ENCODE measurements around the gene BPHL.

DNA sequence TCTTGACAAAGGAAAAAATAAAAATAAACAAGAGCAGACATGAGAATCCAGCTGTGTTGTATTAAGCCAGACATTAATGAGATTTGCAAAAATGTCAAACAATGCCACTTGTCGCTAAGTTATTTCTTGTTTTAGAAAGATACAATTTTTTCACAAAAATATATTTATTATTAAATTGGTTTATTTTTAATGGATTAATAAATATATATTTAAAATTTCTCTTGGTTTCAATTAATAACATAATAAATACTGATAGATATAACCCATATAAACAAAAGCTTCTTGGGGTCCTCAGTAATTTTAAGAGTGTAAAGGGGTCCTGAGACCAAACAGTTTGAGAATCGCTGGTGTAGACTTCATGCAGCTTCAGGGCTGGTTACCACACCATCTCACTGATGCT is 82.9 kb downstream of the BPHL start:
- TF ChIP-seq, protein P1, sequence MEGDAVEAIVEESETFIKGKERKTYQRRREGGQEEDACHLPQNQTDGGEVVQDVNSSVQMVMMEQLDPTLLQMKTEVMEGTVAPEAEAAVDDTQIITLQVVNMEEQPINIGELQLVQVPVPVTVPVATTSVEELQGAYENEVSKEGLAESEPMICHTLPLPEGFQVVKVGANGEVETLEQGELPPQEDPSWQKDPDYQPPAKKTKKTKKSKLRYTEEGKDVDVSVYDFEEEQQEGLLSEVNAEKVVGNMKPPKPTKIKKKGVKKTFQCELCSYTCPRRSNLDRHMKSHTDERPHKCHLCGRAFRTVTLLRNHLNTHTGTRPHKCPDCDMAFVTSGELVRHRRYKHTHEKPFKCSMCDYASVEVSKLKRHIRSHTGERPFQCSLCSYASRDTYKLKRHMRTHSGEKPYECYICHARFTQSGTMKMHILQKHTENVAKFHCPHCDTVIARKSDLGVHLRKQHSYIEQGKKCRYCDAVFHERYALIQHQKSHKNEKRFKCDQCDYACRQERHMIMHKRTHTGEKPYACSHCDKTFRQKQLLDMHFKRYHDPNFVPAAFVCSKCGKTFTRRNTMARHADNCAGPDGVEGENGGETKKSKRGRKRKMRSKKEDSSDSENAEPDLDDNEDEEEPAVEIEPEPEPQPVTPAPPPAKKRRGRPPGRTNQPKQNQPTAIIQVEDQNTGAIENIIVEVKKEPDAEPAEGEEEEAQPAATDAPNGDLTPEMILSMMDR (conservative IDR thresholded peaks at IDR 0.05; ENCODE audit: low read depth in 2 of 2) = no peak
- TF ChIP-seq POLR2AphosphoS5 (IDR thresholded peaks at IDR 0.05; ENCODE audit: low read depth) (no peak), EZH2 (IDR thresholded peaks at IDR 0.05; ENCODE audit: low read depth, unreplicated experiment) (no peak), EZH2phosphoT487 (IDR thresholded peaks at IDR 0.05; ENCODE audit: unreplicated experiment) (no peak), NANOG (IDR thresholded peaks at IDR 0.05; ENCODE audit: borderline replicate concordance) (no peak), CREB1 (CRISPR knock-in tag; IDR thresholded peaks at IDR 0.05; ENCODE audit: low read depth) (no peak), JUNB (IDR thresholded peaks at IDR 0.05; ENCODE audit: unreplicated experiment) (no peak), ZNF331 (CRISPR knock-in tag; IDR thresholded peaks at IDR 0.05; ENCODE audit: low read depth) (no peak), ZNF114 (CRISPR knock-in tag; IDR thresholded peaks at IDR 0.05) (no peak)
- TF ChIP-seq, protein P2, sequence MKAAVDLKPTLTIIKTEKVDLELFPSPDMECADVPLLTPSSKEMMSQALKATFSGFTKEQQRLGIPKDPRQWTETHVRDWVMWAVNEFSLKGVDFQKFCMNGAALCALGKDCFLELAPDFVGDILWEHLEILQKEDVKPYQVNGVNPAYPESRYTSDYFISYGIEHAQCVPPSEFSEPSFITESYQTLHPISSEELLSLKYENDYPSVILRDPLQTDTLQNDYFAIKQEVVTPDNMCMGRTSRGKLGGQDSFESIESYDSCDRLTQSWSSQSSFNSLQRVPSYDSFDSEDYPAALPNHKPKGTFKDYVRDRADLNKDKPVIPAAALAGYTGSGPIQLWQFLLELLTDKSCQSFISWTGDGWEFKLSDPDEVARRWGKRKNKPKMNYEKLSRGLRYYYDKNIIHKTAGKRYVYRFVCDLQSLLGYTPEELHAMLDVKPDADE (IDR thresholded peaks at IDR 0.05) = no peak
- TF ChIP-seq, protein P3, sequence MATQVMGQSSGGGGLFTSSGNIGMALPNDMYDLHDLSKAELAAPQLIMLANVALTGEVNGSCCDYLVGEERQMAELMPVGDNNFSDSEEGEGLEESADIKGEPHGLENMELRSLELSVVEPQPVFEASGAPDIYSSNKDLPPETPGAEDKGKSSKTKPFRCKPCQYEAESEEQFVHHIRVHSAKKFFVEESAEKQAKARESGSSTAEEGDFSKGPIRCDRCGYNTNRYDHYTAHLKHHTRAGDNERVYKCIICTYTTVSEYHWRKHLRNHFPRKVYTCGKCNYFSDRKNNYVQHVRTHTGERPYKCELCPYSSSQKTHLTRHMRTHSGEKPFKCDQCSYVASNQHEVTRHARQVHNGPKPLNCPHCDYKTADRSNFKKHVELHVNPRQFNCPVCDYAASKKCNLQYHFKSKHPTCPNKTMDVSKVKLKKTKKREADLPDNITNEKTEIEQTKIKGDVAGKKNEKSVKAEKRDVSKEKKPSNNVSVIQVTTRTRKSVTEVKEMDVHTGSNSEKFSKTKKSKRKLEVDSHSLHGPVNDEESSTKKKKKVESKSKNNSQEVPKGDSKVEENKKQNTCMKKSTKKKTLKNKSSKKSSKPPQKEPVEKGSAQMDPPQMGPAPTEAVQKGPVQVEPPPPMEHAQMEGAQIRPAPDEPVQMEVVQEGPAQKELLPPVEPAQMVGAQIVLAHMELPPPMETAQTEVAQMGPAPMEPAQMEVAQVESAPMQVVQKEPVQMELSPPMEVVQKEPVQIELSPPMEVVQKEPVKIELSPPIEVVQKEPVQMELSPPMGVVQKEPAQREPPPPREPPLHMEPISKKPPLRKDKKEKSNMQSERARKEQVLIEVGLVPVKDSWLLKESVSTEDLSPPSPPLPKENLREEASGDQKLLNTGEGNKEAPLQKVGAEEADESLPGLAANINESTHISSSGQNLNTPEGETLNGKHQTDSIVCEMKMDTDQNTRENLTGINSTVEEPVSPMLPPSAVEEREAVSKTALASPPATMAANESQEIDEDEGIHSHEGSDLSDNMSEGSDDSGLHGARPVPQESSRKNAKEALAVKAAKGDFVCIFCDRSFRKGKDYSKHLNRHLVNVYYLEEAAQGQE (IDR thresholded peaks at IDR 0.05; ENCODE audit: unreplicated experiment) = no peak
- TF ChIP-seq, protein P4, sequence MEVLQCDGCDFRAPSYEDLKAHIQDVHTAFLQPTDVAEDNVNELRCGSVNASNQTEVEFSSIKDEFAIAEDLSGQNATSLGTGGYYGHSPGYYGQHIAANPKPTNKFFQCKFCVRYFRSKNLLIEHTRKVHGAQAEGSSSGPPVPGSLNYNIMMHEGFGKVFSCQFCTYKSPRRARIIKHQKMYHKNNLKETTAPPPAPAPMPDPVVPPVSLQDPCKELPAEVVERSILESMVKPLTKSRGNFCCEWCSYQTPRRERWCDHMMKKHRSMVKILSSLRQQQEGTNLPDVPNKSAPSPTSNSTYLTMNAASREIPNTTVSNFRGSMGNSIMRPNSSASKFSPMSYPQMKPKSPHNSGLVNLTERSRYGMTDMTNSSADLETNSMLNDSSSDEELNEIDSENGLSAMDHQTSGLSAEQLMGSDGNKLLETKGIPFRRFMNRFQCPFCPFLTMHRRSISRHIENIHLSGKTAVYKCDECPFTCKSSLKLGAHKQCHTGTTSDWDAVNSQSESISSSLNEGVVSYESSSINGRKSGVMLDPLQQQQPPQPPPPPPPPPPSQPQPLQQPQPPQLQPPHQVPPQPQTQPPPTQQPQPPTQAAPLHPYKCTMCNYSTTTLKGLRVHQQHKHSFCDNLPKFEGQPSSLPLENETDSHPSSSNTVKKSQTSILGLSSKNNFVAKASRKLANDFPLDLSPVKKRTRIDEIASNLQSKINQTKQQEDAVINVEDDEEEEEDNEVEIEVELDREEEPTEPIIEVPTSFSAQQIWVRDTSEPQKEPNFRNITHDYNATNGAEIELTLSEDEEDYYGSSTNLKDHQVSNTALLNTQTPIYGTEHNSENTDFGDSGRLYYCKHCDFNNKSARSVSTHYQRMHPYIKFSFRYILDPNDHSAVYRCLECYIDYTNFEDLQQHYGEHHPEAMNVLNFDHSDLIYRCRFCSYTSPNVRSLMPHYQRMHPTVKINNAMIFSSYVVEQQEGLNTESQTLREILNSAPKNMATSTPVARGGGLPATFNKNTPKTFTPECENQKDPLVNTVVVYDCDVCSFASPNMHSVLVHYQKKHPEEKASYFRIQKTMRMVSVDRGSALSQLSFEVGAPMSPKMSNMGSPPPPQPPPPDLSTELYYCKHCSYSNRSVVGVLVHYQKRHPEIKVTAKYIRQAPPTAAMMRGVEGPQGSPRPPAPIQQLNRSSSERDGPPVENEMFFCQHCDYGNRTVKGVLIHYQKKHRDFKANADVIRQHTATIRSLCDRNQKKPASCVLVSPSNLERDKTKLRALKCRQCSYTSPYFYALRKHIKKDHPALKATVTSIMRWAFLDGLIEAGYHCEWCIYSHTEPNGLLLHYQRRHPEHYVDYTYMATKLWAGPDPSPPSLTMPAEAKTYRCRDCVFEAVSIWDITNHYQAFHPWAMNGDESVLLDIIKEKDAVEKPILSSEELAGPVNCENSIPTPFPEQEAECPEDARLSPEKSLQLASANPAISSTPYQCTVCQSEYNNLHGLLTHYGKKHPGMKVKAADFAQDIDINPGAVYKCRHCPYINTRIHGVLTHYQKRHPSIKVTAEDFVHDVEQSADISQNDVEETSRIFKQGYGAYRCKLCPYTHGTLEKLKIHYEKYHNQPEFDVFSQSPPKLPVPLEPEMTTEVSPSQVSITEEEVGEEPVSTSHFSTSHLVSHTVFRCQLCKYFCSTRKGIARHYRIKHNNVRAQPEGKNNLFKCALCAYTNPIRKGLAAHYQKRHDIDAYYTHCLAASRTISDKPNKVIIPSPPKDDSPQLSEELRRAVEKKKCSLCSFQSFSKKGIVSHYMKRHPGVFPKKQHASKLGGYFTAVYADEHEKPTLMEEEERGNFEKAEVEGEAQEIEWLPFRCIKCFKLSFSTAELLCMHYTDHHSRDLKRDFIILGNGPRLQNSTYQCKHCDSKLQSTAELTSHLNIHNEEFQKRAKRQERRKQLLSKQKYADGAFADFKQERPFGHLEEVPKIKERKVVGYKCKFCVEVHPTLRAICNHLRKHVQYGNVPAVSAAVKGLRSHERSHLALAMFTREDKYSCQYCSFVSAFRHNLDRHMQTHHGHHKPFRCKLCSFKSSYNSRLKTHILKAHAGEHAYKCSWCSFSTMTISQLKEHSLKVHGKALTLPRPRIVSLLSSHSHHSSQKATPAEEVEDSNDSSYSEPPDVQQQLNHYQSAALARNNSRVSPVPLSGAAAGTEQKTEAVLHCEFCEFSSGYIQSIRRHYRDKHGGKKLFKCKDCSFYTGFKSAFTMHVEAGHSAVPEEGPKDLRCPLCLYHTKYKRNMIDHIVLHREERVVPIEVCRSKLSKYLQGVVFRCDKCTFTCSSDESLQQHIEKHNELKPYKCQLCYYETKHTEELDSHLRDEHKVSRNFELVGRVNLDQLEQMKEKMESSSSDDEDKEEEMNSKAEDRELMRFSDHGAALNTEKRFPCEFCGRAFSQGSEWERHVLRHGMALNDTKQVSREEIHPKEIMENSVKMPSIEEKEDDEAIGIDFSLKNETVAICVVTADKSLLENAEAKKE (CRISPR knock-in tag; IDR thresholded peaks at IDR 0.05) = no peak
